Activated CD4-positive, CD25-positive, alpha-beta regulatory T cell treated with anti-CD3 and anti-CD28 coated beads, Interleukin-2, amount 50 U/mL, for 24 hours (primary cell): ENCODE measurements around the gene TPSB2.
"Not testable (repeated sequence)": the region's sequence is repeated elsewhere in the genome, so short reads cannot be mapped to it uniquely, and the experiment has no call there.

ENCODE experiments used
- ATAC-seq, 2 donors: fragments of 150-1000 bp; cut with Tn5 transposase; one replicate each; pipeline ENCODE4 v1.10.0; 2021; ENCODE audit warnings: mild to moderate bottlenecking in 1 of 2, moderate library complexity in 1 of 2

The TPSB2 gene

GRCh38 chr16:1261131-1261892 lies 31.3 kb upstream of the TPSB2 start:
- ATAC-seq: no peak

- no peak for ATAC-seq
Observed at GRCh38 chr16:1260101-1260680, 30.2 kb upstream of the TPSB2 start.

- no peak for ATAC-seq
Observed at GRCh38 chr16:1259760-1260068, 29.7 kb upstream of the TPSB2 start.

GRCh38 chr16:1258906-1259759 lies 29.1 kb upstream of the TPSB2 start:
- no peak for ATAC-seq

GRCh38 chr16:1258225-1258600 lies 28.2 kb upstream of the TPSB2 start:
- no peak for ATAC-seq

- no peak for ATAC-seq
Observed at GRCh38 chr16:1257561-1258224, 27.7 kb upstream of the TPSB2 start.

- no peak for ATAC-seq
Observed at GRCh38 chr16:1256874-1257322, 26.9 kb upstream of the TPSB2 start.

- not testable (repeated sequence) for ATAC-seq
Observed at GRCh38 chr16:1256296-1256873, 26.4 kb upstream of the TPSB2 start.

GRCh38 chr16:1255276-1256122 lies 25.5 kb upstream of the TPSB2 start, which contains the start of gene TPSD1:
Gene TPSD1, plus strand, starts transcription at chr16:1256069. Its CDS starts 212 bp downstream, at chr16:1256281.
- ATAC-seq: not testable (repeated sequence)

- not testable (repeated sequence) for ATAC-seq
Observed at GRCh38 chr16:1254821-1255220, 24.8 kb upstream of the TPSB2 start.

GRCh38 chr16:1253701-1254364 lies 23.8 kb upstream of the TPSB2 start:
- peak in 1 of 2 donors; percentile 24 for ATAC-seq

- peak; percentile 47 to 63 for ATAC-seq
Observed at GRCh38 chr16:1249031-1249755, 19.2 kb upstream of the TPSB2 start.

- ATAC-seq: not testable (repeated sequence)
Observed at GRCh38 chr16:1247903-1248537, 18.0 kb upstream of the TPSB2 start.

GRCh38 chr16:1245452-1246020 lies 15.6 kb upstream of the TPSB2 start:
- ATAC-seq: peak in 1 of 2 donors; percentile 11

- ATAC-seq: peak in 1 of 2 donors; percentile 23
Observed at GRCh38 chr16:1244881-1245280, 14.9 kb upstream of the TPSB2 start.

GRCh38 chr16:1243907-1244850 lies 14.2 kb upstream of the TPSB2 start:
- not testable (repeated sequence) for ATAC-seq

- ATAC-seq: not testable (repeated sequence)
Observed at GRCh38 chr16:1243363-1243762, 13.4 kb upstream of the TPSB2 start.

- ATAC-seq: not testable (repeated sequence)
Observed at GRCh38 chr16:1241081-1241480, 11.1 kb upstream of the TPSB2 start.
